Activated naive CD8-positive, alpha-beta T cell treated with anti-CD3 and anti-CD28 coated beads, Interleukin-2, amount 50 U/mL, for 16 hours (primary cell): ENCODE measurements around the gene CIRBP.
"Not testable (repeated sequence)": the region's sequence is repeated elsewhere in the genome, so short reads cannot be mapped to it uniquely, and the experiment has no call there.

Experiments used
- DNase-seq: peaks from one replicate; pipeline ENCODE4 v3.0.0-alpha.2; 2020; ENCODE audit warnings: low read depth, low spot score

Gene CIRBP

GRCh38 chr19:1243768-1244692, 25.1 kb upstream of the CIRBP start:
- DNase-seq = no peak

DNA sequence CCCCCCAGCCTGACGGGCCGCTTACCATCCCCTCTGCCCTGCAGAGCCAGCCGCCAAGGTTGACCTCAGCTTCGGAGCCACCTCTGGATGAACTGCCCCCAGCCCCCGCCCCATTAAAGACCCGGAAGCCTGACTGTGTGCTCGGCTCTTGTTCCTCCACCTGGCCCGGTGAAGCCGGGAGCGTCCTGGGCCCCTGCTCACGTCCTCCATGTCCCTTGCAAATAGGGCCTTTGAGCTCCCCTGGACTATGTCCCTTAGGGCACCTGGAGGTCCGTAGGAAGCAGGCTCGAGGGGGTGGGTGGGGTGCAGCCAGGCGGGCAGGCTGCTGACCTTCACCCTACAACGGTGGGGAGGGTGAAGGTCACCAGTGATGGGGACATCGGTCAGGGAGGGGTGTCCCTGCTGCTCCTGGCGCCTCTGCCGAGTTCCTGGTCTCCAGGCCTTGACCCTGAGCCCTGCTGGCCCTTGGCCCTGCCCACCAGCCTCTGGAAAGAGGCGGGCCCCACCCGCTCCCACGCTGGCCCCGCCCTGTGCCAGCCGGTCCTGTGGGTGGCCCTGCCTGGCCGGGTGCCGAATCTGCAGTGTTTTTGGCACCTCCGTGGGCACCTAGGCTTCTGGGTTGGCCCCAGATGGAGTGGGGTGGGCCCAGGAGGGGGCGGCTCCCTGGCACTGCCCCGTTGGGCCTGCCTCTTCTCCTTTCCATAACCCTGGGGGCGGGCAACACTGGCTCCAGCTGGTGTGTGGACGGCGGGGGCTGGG, 24.3 kb upstream of the CIRBP start:
- no peak for DNase-seq

- no peak for DNase-seq
These were observed 23.5 kb upstream of the CIRBP start for GRCh38 chr19:1245494-1246264.

DNA sequence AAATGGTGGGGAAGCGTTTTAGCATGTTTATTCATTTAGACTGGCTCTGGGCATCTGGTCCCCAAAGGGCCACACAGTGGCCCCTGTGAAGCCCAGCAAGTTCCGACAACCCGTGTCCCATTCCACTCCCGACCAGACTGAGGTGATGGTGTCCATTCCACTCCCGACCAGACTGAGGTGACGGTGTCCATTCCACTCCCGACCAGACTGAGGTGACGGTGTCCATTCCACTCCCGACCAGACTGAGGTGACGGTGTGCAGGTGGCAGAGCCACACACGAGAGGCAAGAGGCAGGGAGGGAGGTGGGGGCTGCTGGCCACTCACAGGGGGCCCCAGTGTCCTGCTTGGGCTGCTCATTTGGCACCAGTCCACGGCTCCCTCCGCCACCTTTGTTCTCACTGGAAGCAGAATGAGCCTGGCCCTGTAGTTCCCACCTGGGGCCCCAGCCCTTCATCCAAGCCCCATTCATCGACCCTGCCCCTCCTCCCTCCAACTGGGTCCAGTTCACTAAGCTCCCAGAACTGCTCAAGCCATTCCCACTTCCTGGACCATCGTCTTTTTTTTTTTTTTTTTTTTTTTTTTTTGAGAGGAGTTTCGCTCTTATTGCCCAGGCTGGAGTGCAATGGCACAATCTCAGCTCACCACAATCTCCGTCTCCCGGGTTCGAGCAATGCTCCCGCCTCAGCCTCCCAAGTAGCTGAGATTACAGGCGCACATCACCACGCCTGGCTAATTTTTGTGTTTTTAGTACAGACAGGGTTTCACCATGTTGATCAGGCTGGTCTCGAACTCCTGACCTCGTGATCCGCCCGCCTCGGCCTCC, 22.7 kb upstream of the CIRBP start:
- DNase-seq = not testable (repeated sequence)

DNA sequence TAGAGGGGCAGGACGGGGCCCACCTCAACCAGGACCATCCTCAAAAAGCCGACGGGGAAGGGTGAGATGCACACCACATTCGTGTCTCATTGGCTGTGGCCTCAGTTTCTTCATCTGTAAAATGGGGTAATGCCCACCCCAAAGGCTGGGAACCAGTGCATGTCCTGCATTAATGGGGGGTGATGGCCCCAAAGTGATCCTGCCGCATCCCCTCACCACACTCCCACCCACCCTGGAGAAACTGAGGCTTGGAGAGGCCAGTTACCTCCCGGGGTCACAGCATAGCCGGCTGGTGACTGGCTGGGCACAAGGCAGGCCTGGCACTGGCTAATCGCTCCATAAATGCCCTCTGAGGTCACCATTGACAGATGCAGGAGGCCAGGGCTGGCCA, 21.4 kb upstream of the CIRBP start:
- no peak for DNase-seq

- DNase-seq = no peak
These were observed 20.9 kb upstream of the CIRBP start, which contains the start of gene MIDN for GRCh38 chr19:1248139-1248785. Gene MIDN (plus strand): TSS chr19:1248583. CDS start chr19:1250297, 1,714 bp downstream.

GRCh38 chr19:1248786-1249297, 20.3 kb upstream of the CIRBP start:
- DNase-seq = no peak

DNA sequence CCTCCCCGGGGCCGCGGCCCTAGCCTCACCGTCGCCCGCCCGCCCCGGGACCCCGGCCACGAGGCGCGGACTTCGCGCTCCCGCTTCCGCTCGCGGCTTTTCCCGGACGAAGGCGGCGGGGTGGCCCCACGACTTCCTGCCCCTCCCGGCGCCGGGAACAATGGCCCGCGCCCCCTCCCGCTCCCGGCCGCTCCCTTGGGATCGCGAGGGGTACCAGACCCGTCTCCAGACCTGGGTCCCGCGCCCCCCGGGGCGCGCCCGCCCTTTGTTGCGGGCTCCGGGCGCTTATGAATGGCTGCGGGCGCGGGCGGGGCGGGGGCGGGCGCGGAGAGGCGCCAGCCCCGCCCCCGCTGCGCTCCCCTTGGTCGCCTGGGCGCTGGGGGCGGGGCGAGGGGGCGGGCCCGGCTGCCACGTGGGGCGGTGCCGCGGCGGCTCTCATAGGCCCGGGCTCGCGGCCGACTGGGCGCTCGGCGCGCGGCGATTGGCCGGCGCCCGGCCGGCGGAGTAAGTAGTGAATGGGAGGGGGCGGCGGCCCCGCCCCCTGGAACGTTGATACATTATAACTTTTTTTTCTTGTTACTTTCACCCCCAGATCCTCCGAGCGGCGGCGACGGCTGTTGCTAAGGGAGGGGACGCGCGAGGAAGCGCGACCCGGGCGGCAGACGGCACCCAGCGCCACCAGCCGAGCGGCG, 19.7 kb upstream of the CIRBP start:
- peak; percentile 90 for DNase-seq

DNA sequence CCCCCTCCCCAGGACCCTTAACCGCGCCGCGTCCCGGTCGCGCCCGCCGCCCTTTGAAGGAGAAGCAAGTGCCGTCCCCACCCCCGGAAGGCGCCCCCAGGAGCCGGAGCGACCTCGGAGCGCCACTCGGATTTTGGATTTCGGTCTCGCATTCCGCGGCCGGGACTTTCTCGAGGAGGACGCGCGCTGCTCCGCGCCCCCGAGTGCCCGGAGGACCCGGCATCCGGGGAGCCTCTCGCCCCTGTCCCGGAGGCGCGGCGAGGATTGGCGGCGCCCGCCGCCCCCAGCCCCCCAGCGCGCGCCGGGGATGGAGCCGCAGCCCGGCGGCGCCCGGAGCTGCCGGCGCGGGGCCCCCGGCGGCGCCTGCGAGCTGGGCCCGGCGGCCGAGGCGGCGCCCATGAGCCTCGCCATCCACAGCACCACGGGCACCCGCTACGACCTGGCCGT, 19.1 kb upstream of the CIRBP start:
- DNase-seq = no peak

DNA sequence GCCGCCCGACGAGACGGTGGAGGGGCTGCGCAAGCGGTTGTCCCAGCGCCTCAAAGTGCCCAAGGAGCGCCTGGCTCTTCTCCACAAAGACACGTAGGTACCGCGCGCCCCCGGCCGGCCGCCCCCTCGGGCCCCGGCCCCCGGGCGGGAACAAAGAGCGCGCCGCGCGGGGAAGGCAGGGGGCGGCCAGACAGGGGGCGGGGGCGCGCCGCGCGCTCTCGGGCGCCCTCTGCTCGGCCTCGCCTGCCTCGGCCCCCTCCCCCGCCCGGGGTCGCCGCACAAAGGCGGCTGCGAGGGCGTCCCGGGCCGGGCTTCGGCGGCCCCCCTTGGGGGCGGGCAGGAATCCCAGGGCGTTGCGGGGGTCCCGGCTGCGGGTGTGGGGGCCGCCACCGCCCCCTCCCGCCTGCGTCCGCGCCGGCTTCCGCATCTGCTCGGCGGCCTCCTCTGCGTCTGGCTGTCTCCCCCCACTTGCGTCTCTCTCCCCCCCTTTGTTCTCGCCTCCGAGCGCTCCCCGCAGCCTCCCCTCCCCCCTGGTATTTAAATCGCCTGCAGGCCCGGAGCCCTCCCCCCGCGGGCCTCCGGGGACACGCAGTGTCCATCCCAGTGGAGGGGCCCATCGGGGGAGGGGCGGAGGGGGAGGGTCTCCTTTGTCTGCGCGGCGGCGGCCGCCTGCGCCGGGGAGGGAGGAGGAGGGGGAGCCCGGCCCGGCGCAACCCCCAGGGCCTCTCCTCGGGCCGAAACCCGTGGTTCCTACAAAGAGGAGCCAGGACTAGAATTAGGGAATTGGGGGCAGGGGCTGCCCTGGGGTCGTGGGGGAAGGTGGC, 18.5 kb upstream of the CIRBP start:
- DNase-seq = no peak

GRCh38 chr19:1251330-1252220, 17.6 kb upstream of the CIRBP start:
- DNase-seq = no peak

GRCh38 chr19:1252221-1252820, 16.8 kb upstream of the CIRBP start:
- DNase-seq = no peak

- DNase-seq = no peak
These were observed 16.2 kb upstream of the CIRBP start for GRCh38 chr19:1252821-1253513.

DNA sequence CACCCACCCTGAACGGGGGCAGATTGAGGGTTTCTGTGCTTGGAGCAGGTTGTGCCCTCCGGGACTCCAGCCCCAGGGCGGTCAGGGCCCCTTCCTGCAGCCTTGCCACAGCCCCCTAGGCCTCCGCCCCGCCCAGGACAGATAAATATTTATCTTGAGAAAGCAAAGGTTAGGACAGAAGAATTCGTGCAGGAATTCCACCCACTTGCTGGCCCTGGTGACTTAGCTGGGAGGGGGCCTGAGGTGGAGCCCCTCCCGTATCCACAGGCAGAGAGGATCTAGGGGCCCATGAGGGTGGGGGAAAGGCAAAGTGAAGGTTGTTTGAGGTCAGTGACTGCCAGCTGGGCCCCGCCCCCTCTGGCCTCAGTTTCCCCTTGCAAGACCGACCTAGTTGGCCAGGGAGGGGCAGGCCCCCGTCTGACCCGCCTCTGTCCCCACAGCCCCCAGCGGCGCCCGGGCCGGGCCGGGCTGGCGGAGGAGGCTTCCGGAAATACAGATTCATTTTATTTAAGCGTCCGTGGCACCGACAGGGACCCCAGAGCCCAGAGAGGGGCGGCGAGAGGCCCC, 15.5 kb upstream of the CIRBP start:
- DNase-seq = no peak

DNA sequence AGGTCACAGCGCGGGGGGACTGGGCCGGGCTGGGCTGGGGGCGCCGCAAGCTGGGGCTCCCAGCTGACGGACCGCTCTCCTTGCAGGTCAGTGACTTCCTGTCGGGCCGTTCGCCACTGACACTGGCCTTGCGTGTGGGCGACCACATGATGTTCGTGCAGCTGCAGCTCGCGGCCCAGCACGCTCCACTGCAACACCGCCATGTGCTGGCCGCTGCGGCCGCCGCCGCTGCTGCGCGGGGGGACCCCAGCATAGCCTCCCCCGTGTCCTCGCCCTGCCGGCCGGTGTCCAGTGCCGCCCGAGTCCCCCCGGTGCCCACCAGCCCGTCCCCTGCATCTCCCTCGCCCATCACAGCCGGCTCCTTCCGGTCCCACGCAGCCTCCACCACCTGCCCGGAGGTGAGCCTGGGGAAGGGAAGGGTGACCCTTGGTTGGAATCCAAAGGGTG, 15.0 kb upstream of the CIRBP start:
- DNase-seq = no peak

GRCh38 chr19:1254530-1255185, 14.5 kb upstream of the CIRBP start:
- no peak for DNase-seq
